ENCODE measurements around the gene CDH4.

GRCh38 chr20:61478611-61479305 lies 226.7 kb downstream of the CDH4 start:
- TF ChIP-seq CTCF (IDR thresholded peaks at IDR 0.05; ENCODE audit: borderline replicate concordance, extremely low read depth, low read length, poor library complexity, severe bottlenecking) (no peak), EZH2 (IDR thresholded peaks at IDR 0.05; ENCODE audit: borderline replicate concordance, low read depth, low read length, severe bottlenecking) (no peak)
